Coronary artery (tissue), 2 donors: ENCODE data around the gene COMMD1.

Experiments
- DNase-seq: peaks from one replicate; pipeline ENCODE4 v3.0.0-alpha.2; 2017; ENCODE audit warnings: low spot score
- H3K27ac ChIP-seq, 2 donors: fragments of 200-600 bp; sonication (generic); one replicate each; pipeline ENCODE4 v1.5.1; 2016 to 2019
- H3K4me3 ChIP-seq: fragments of 200-600 bp; sonication (generic); 2 replicates; pipeline ENCODE4 v1.5.1; 2016; ENCODE audit warnings: mild to moderate bottlenecking, moderate library complexity
- CTCF ChIP-seq: fragments of 200-600 bp; sonication (generic); IDR thresholded peaks from one replicate; pipeline ENCODE4 v1.5.1; 2019; ENCODE audit warnings: antibody characterized with exemption

The COMMD1 gene

GRCh38 chr2:62029910-62030309, 124.4 kb downstream of the COMMD1 start:
- TF ChIP-seq CTCF: no peak
- Histone ChIP-seq H3K4me3 (no peak overlapping the region), H3K27ac (no peak overlapping the region)
- no peak for DNase-seq

- TF ChIP-seq CTCF: no peak
- Histone ChIP-seq H3K4me3 (no peak overlapping the region), H3K27ac (no peak overlapping the region)
- no peak for DNase-seq
Measured at GRCh38 chr2:62030902-62031301, 125.4 kb downstream of the COMMD1 start.

GRCh38 chr2:62032096-62032495, 126.6 kb downstream of the COMMD1 start:
- no peak overlapping the region for H3K4me3 ChIP-seq
- DNase-seq: no peak

GRCh38 chr2:62034715-62035114, 129.2 kb downstream of the COMMD1 start:
- DNase-seq: no peak
- TF ChIP-seq CTCF: no peak
- H3K27ac ChIP-seq: no peak overlapping the region
- no peak overlapping the region for H3K4me3 ChIP-seq

More at GRCh38 chr2:62032096-62032495, 126.6 kb downstream of the COMMD1 start:
- TF ChIP-seq CTCF: no peak
- H3K27ac ChIP-seq: no peak overlapping the region

- TF ChIP-seq CTCF: no peak
- DNase-seq: no peak
Measured at GRCh38 chr2:62036229-62036628, 130.8 kb downstream of the COMMD1 start.

GRCh38 chr2:62036761-62037250, 131.3 kb downstream of the COMMD1 start:
- no peak overlapping the region for H3K27ac ChIP-seq
- no peak for DNase-seq
- no peak for TF ChIP-seq CTCF
- H3K4me3 ChIP-seq: no peak overlapping the region

More at GRCh38 chr2:62036229-62036628, 130.8 kb downstream of the COMMD1 start:
- Histone ChIP-seq H3K4me3 (no peak overlapping the region), H3K27ac (no peak overlapping the region)

GRCh38 chr2:62038975-62039771, 133.7 kb downstream of the COMMD1 start:
- no peak for DNase-seq
- Histone ChIP-seq H3K4me3 (no peak overlapping the region), H3K27ac (no peak overlapping the region)
- TF ChIP-seq CTCF: no peak
